Ovary (tissue), 9 donors: Measurements from ENCODE around the gene NDOR1. TPM values are rescaled to one million over a fixed set of nuclear protein-coding genes. Genes with fewer than 3 reads are reported as not detected.

Experiments
- DNase-seq, 5 donors: peaks; one replicate each; pipeline ENCODE4 v3.0.0-alpha.2; 2019 to 2020
- H3K27ac ChIP-seq, 2 donors: fragments of 200-600 bp; one replicate each; pipeline versions ENCODE4 v1.5.1 to v1.8.0; 2019 to 2022
- H3K27me3 ChIP-seq: fragments of 200-600 bp; one replicate; pipeline ENCODE4 v1.8.0; 2022
- H3K36me3 ChIP-seq: fragments of 200-600 bp; sonication (generic); one replicate; pipeline ENCODE4 v1.5.1; 2019
- H3K4me1 ChIP-seq: one replicate; pipeline ENCODE4 v1.8.1; 2013; ENCODE audit warnings: mild to moderate bottlenecking, moderate library complexity; ENCODE audit not compliant: insufficient read depth
- H3K4me3 ChIP-seq: fragments of 200-600 bp; sonication (generic); one replicate; pipeline ENCODE4 v1.5.1; 2017
- H3K9me3 ChIP-seq, 2 donors: fragments of 200-600 bp in 1 of 2; sonication (generic) in 1 of 2; one replicate each; pipeline versions ENCODE4 v1.5.1 to v1.8.1; 2013 to 2019; ENCODE audit warnings: mild to moderate bottlenecking in 1 of 2, moderate library complexity in 1 of 2
- EP300 ChIP-seq: sonication (generic); formaldehyde crosslinking; IDR thresholded peaks from one replicate; pipeline ENCODE4 v1.6.1; 2017; ENCODE audit warnings: antibody characterized with exemption
- POLR2A ChIP-seq: fragments of 450-650 bp; IDR thresholded peaks from one replicate; pipeline ENCODE4 v1.6.1; 2017; ENCODE audit warnings: antibody characterized with exemption, mild to moderate bottlenecking, moderate library complexity
- WGBS, 3 donors: extraction: QIAGEN DNeasy Blood & Tissue Kit in 1 of 3; methylation state at CpG; one replicate each; pipeline versions ENCODE4 v1.1.5 to v1.1.7; 2013 to 2017; 5-methylcytosine and 5-hydroxymethylcytosine counted together
- intact Hi-C, 4 donors: fragments of 100-400 bp; cut with DNase I; formaldehyde crosslinking; loops; one replicate each; pipeline versions ENCODE4 v1.11.0 to v1.15.1; 2022 to 2023
- polyA plus RNA-seq, 2 donors: library from polyadenylated mRNA; stranded (reverse); fragments of 200-250 nt in 1 of 2; fragments of 350-450 nt in 1 of 2; fragmentation: Illumina TruSeq in 1 of 2; extraction: RNeasy Lipid Tissue Mini Kit (QIAGEN cat#74804) in 1 of 2; gene quantifications; one replicate each; pipeline ENCODE4 v1.2.3, GENCODE V29; 2013 to 2014
- total RNA-seq, 7 donors: library from RNA; depleted of rRNA in 2 of 7; stranded (reverse); fragments of >200 nt in 2 of 7; fragmentation: NEBNext Ultra II Directional in 3 of 7; extraction: Animal tissue kit (Norgen Biotek cat#: 25700) in 3 of 7; gene quantifications; one replicate each; pipeline versions ENCODE4 v1.1.0 to v1.2.4, GENCODE V29; 2016 to 2023
- TF ChIP-seq, protein P1 (sequence below), 3 donors: fragments of 450-650 bp in 2 of 3; fragments of 200-600 bp in 1 of 3; IDR thresholded peaks; one replicate each; pipeline versions ENCODE4 v1.5.1 to v1.8.0; 2016 to 2022; ENCODE audit warnings: antibody characterized with exemption in 3 of 3, mild to moderate bottlenecking in 1 of 3
- donor health status: DM: no; HTN: no; CAD: no; lungs with moderate emphysema.
- donor health status: DM: no; HTN: no; CAD: no.
- donor health status: Bipolar disorder and iron deficiency.
- donor health status: DM: yes; HTN: yes; CAD: no.
- donor health status: DM: no; HTN: no; CAD: no.
- donor health status: DM: yes; HTN: yes; CAD: no.

NDOR1 gene
- total and polyA plus RNA-seq, 9 donors: 1.1 to 15.2 (median 9.0) TPM

DNA sequence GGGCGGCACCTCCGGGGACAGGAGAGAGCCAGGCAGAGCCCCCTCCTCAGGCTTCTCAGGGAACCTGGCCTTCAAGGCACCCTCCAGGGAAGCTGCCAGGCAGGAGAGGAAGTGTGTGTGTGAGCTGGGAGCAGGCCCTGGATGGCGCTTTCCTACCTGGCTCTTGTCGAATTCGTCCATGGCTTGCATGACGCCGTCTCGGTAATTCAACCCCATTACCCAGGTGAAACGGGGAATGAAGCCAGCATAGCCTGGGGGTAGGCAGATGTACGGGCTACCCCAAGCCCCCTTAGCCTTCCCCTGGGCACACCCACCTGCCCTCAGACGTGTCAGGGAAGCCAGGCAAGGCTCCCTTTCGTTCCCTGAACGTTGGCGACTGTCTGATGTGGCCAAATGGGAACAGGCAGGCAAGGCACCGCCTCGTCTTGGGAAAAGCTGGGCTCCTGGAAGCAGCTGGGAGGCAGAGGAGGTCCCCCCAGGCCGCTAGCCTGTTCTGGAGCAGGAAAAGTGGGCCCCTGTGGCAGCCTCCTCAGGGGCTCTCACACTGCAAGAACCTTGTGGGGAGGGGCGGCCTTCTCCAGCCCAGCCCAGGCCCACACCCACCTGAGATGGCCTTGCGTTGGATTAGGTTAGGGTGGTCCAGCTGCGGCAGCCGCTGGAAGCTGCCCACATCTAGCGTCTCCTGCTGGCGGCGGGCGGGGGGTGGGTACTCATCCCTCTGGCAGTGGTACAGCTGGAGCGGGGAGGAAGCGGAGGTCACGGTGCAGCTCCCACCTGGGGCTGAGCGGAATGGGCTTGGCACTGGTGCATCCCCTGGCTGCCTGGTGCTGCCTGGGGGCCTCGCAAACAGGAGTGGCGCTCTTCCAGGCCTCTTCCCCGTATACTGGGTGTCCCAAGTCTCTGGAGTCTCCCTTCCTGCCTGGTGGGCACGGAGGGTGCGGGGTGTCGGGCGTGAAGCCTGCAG is 39.3 kb downstream of the NDOR1 start:
- 39 to 49% (median 46%) methylated on average over 30 to 36 of the region's 36 CpGs for WGBS, 3 donors
- Histone ChIP-seq H3K27ac (no peak overlapping the region), H3K36me3 (no peaks in the 10 kb centered on the region), H3K9me3 (no peaks in the 10 kb centered on the region), H3K27me3 (no peaks in the 10 kb centered on the region), H3K4me1 (peaks cover 4% of the 10 kb centered on the region), H3K4me3 (no peak overlapping the region)
- no peak for DNase-seq
- intact Hi-C loops: no loop called here
- TF ChIP-seq POLR2A (no peak), EP300 (no peak)
- TF ChIP-seq, protein P1, sequence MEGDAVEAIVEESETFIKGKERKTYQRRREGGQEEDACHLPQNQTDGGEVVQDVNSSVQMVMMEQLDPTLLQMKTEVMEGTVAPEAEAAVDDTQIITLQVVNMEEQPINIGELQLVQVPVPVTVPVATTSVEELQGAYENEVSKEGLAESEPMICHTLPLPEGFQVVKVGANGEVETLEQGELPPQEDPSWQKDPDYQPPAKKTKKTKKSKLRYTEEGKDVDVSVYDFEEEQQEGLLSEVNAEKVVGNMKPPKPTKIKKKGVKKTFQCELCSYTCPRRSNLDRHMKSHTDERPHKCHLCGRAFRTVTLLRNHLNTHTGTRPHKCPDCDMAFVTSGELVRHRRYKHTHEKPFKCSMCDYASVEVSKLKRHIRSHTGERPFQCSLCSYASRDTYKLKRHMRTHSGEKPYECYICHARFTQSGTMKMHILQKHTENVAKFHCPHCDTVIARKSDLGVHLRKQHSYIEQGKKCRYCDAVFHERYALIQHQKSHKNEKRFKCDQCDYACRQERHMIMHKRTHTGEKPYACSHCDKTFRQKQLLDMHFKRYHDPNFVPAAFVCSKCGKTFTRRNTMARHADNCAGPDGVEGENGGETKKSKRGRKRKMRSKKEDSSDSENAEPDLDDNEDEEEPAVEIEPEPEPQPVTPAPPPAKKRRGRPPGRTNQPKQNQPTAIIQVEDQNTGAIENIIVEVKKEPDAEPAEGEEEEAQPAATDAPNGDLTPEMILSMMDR (IDR thresholded peaks at IDR 0.05): no peak

DNA sequence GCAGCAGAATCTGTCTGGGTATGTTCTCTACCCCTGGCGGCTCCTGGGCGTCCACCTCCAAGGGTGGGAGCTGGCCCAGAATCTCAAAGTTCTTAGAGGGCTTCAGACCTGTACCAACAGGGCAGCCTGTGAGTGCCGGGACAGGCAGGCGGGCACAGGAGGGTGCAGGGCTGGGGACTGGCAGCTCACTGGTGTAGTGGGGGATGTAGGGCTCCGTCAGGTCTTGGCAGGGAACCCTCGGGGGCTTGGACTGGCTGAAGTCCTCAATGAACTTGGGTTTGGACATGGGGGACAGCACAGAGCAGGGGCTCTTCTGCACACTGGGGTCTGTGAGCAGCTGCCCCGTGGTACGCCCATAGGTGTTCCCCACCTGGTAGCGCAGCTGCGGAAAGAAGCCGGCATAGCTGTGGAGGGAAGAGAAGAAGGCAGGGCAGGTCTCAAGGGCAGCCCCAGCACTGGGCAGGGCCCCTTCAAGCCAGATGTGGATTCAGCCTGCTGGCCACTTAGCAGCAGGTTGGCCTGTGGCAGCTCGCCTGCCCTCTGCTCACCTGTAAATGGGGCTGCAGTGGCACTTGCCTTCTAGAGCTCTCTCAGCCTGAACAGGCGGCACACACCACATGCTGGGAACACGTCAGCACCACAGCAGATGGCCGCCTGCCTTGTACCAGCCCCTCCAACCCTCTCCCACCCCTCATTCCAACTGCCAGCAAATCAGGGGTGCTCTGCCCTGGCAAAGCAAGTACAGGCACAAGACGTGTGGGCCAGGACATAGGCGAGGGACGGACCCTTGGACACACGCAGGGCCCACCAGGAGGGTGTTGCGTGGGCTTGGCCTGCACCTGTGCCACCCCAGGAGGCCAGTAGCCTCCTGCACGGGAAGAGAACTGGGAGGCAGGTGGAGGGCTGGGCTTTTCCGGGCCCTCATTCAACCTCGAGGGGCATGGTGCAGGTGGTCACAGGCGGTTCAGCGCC is 40.2 kb downstream of the NDOR1 start:
- DNase-seq: no peak
- peaks cover 4% of the 10 kb centered on the region for H3K4me1 ChIP-seq
- no peak overlapping the region for H3K4me3 ChIP-seq
- WGBS, 3 donors: 73 to 84% (median 78%) methylated on average over 25 of the region's 25 CpGs
- TF ChIP-seq, protein P1 (IDR thresholded peaks at IDR 0.05): no peak
- TF ChIP-seq EP300 (no peak), POLR2A (no peak)
- intact Hi-C loops: no loop called here
- H3K9me3 ChIP-seq: no peaks in the 10 kb centered on the region
- no peaks in the 10 kb centered on the region for H3K27me3 ChIP-seq
- H3K27ac ChIP-seq: no peak overlapping the region
- H3K36me3 ChIP-seq: no peaks in the 10 kb centered on the region

DNA sequence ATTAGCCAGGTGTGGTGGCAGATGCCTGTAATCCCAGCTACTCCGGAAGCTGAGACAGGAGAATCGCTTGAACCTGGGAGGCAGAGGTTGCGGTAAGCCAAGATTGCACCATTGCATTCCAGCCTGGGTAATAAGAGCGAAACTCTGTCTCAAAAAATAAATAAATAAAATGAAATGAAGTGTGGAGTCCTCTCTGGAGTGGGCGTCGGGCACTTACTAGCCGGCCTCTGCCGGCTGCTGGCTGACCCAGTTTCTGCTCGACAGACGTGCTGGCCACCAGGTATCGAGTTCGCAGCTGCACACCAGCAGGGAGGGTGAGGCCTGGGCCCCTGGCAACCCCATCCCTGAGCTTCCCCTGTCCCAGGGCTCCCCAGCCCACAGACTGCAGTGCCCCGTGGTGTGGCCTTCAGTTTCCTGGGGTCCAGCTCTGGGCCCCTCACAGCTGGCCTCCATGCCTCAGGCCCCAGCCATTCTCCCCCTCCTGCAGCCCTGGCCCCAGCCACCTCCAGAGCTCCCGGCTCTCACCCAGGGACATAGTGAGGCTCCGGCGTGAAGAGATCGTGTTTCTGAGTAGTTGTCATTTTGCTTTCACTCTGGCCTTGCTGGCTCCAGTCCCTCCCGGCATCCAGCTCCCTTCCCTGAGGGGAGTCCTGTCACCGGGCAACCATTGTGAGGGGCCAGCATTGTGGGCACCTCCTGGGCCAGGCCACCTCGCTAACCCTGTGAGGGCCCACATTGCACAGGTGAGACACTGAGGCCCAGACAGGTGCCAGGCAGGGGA is 41.8 kb downstream of the NDOR1 start:
- Histone ChIP-seq H3K27me3 (no peaks in the 10 kb centered on the region), H3K9me3 (no peaks in the 10 kb centered on the region), H3K4me1 (peaks cover under 1% of the 10 kb centered on the region), H3K36me3 (no peaks in the 10 kb centered on the region), H3K27ac (no peak overlapping the region), H3K4me3 (no peak overlapping the region)
- intact Hi-C loops: no loop called here
- TF ChIP-seq, protein P1 (IDR thresholded peaks at IDR 0.05): no peak
- 37 to 57% (median 47%) methylated on average over 20 of the region's 20 CpGs for WGBS, 3 donors
- no peak for DNase-seq

DNA sequence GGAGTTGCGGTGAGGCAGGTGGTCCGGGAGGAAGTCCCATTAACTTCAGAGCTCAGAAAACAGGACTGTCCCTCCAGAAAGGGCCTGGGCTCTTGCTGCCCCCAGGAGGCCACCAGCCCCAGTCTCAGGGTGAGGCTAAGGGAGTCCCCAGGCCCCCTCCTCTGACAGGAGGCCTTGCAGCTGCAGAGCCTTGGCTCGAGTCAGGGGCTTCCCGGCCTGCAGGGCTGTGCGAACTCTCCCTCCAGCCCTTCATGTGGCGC is 42.3 kb downstream of the NDOR1 start:
- TF ChIP-seq POLR2A: no peak
- TF ChIP-seq, protein P1 (IDR thresholded peaks at IDR 0.05): no peak
- no peak for TF ChIP-seq EP300
- Histone ChIP-seq H3K9me3 (no peaks in the 10 kb centered on the region), H3K36me3 (no peaks in the 10 kb centered on the region), H3K27me3 (no peaks in the 10 kb centered on the region), H3K4me3 (no peak overlapping the region), H3K27ac (no peak overlapping the region), H3K4me1 (no peaks in the 10 kb centered on the region)
- intact Hi-C loops: no loop called here
- 47 to 69% (median 52%) methylated on average over 6 of the region's 6 CpGs for WGBS, 3 donors
- no peak for DNase-seq
